ENCODE results near the gene UNC93A. TPM values are rescaled to one million over a fixed set of nuclear protein-coding genes. Genes with fewer than 3 reads are reported as not detected.

Gene UNC93A
- total and polyA plus RNA-seq, 2 donors (not counting 3 experiments of a cell fraction or from before 2014, with no cell fraction given): not detected

- FAIRE-seq (no peak), DNase-seq (ENCODE audit: low read depth, low spot score) (no peak)
- ChIA-PET POLR2A (no interaction called here), CTCF (interaction anchor here (1.6 kb wide), 1 partner anchor 23 kb away, joined by 3 read pairs; no protein-coding TSS in a partner anchor)
- Histone ChIP-seq H3K4me3 (replicated peaks in 1 of 3; ENCODE audit: insufficient read depth in 1 of 3, low read depth in 1 of 3, low read length in 3 of 3) (no peak overlapping the region), H3K27me3 (ENCODE audit: control insufficient read depth in 2 of 2, insufficient read depth in 2 of 2, low read length in 2 of 2) (no peaks in the 10 kb centered on the region), H3K9ac (replicated peaks; ENCODE audit: extremely low read depth, insufficient read depth, low read length) (no peak overlapping the region), H2AFZ (ENCODE audit: low read depth, low read length) (no peak overlapping the region), H3K36me3 (ENCODE audit: control insufficient read depth in 2 of 2, extremely low read depth in 1 of 2, insufficient read depth in 2 of 2, low read length in 2 of 2) (no peaks in the 10 kb centered on the region), H4K20me1 (replicated peaks; ENCODE audit: control insufficient read depth, extremely low read depth, insufficient read depth, low read length) (no peaks in the 10 kb centered on the region), H3K79me2 (ENCODE audit: control insufficient read depth, insufficient read depth, low read length) (no peaks in the 10 kb centered on the region), H3K4me2 (ENCODE audit: insufficient read depth, low read length) (no peak overlapping the region), H3K9me1 (replicated peaks; ENCODE audit: control insufficient read depth, extremely low read depth, insufficient read depth, low read length) (no peaks in the 10 kb centered on the region), H3K27ac (ENCODE audit: insufficient read depth, low read depth, low read length) (no peak overlapping the region), H3K9me3 (replicated peaks; ENCODE audit: control insufficient read depth, insufficient read depth, low read length) (no peaks in the 10 kb centered on the region), H3K4me1 (ENCODE audit: control insufficient read depth, extremely low read depth, insufficient read depth, low read length) (no peaks in the 10 kb centered on the region)
- dilution Hi-C loops (cut with MboI; ENCODE audit: extremely low pct_ligation_motif_present, low sequenced_read_pairs) (no loop called here), intact Hi-C loops (cut with micrococcal nuclease) (no loop called here)
- BruUV-seq (replicated peaks): no TSS peak
- TF ChIP-seq MYC (IDR thresholded peaks at IDR 0.05; ENCODE audit: low read depth, low read length) (no peak), GATA2 (IDR thresholded peaks at IDR 0.05; ENCODE audit: insufficient read depth, insufficient read length, low read depth, low read length) (no peak), POLR2AphosphoS5 (IDR thresholded peaks at IDR 0.05; ENCODE audit: insufficient read depth, low read depth, low read length) (no peak), POLR2A (IDR thresholded peaks at IDR 0.05; ENCODE audit: low read depth, low read length) (no peak), JUN (IDR thresholded peaks at IDR 0.05; ENCODE audit: borderline replicate concordance, insufficient read depth, insufficient read length, low read depth) (no peak), CTCF (IDR thresholded peaks at IDR 0.05; ENCODE audit: extremely low read depth in 1 of 2, insufficient read depth in 1 of 2, low read depth in 1 of 2, low read length in 2 of 2) (no peak)
- TF ChIP-seq, protein P1, sequence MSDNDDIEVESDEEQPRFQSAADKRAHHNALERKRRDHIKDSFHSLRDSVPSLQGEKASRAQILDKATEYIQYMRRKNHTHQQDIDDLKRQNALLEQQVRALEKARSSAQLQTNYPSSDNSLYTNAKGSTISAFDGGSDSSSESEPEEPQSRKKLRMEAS (IDR thresholded peaks at IDR 0.05; ENCODE audit: insufficient read depth, insufficient read length): no peak
Observed at GRCh38 chr6:167328086-167328485, 37.0 kb downstream of the UNC93A start.
